ENCODE measurements around the gene ARRB2. TPM values are rescaled to one million over a fixed set of nuclear protein-coding genes. Genes with fewer than 3 reads are reported as not detected.

Gene ARRB2
- total and polyA plus RNA-seq, 2 of the 4 experiments (the other 2 are of a cell fraction) = 3.9 to 10.6 TPM

GRCh38 chr17:4706121-4706520 is 4.3 kb upstream of the ARRB2 start:
- WGBS, 2 experiments (ENCODE audit: extremely low coverage in 2 of 2, insufficient read length in 1 of 2) = 78% methylated on average over 4 of the region's 7 CpGs; no CpG with 5 or more reads in 1 of the 2 experiments
- H4K8ac ChIP-seq (ENCODE audit: low read depth in 2 of 2, low read length in 2 of 2) = no peak overlapping the region

More at GRCh38 chr17:4706121-4706520, 4.3 kb upstream of the ARRB2 start:
- TF ChIP-seq NFE2L2 (IDR thresholded peaks at IDR 0.05; ENCODE audit: low read depth, low read length) = no peak
- no peak for TF ChIP-seq CHD1 (IDR thresholded peaks at IDR 0.05; ENCODE audit: low read depth, low read length)
- TF ChIP-seq CTCF (conservative IDR thresholded peaks at IDR 0.05; ENCODE audit: low read depth, low read length) = no peak
- no peak for TF ChIP-seq MAFK (IDR thresholded peaks at IDR 0.05; ENCODE audit: low read depth, low read length)
- TF ChIP-seq RCOR1 (IDR thresholded peaks at IDR 0.05; ENCODE audit: insufficient replicate concordance, low read length) = no peak
- no peak for TF ChIP-seq SMC3 (IDR thresholded peaks at IDR 0.05; ENCODE audit: low read depth, low read length)
- no peak for TF ChIP-seq MAZ (IDR thresholded peaks at IDR 0.05; ENCODE audit: borderline replicate concordance, low read depth, low read length)
- H2AFZ ChIP-seq (replicated peaks; ENCODE audit: low read length, poor library complexity) = no peak overlapping the region
- H3K9me3 ChIP-seq (ENCODE audit: control insufficient read depth, insufficient read depth, low read length) = no peaks in the 10 kb centered on the region
- peak overlapping the region; percentile 57 for H2AK9ac ChIP-seq (replicated peaks; ENCODE audit: low read depth, low read length, poor library complexity)
- no peak overlapping the region for H4K5ac ChIP-seq (ENCODE audit: low read depth, low read length)
- peaks cover 4% of the 10 kb centered on the region; the same call in 1 of the 2 replicates for H4K20me1 ChIP-seq (ENCODE audit: insufficient read depth, low read length)
- no peak overlapping the region for H3K27ac ChIP-seq (ENCODE audit: insufficient read depth, low read length)
- H3K4me3 ChIP-seq (ENCODE audit: insufficient read depth, low read depth, low read length) = no peak overlapping the region
- H3K18ac ChIP-seq (ENCODE audit: low read depth, low read length) = no peak overlapping the region
- peak overlapping the region; percentile 39; the same call in 1 of the 2 replicates for H2AK5ac ChIP-seq (ENCODE audit: low read depth, low read length)
- no peak overlapping the region for H3K23ac ChIP-seq (ENCODE audit: low read depth, low read length)
- H3K4me1 ChIP-seq (ENCODE audit: control insufficient read depth, insufficient read depth, low read length) = peaks cover 10% of the 10 kb centered on the region
- peaks cover 15 to 36% of the 10 kb centered on the region in 2 experiments for H3K79me1 ChIP-seq (ENCODE audit: low read depth in 1 of 2, low read length in 2 of 2)
- in situ Hi-C loops (cut with MboI; ENCODE audit: low sequenced_read_pairs) = no loop called here
- H4K91ac ChIP-seq (ENCODE audit: insufficient read depth, low read depth, low read length) = no peak overlapping the region
- no peak overlapping the region for H3K4me2 ChIP-seq (ENCODE audit: low read depth, low read length)
- dilution Hi-C loops (cut with HindIII; ENCODE audit: low sequenced_read_pairs, unreplicated experiment) = no loop called here
- peak overlapping the region; percentile 15; the same call in 1 of the 2 replicates for H3K4ac ChIP-seq (ENCODE audit: low read depth, low read length)
- peak overlapping the region; percentile 59; the same call in 1 of the 2 replicates for H2BK120ac ChIP-seq (ENCODE audit: low read depth, low read length)
- POLR2A ChIA-PET (ENCODE audit: unreplicated experiment) = no interaction called here
- H3K14ac ChIP-seq (replicated peaks; ENCODE audit: low read depth, low read length) = no peak overlapping the region
- H3K27me3 ChIP-seq (ENCODE audit: control insufficient read depth, insufficient read depth, low read length) = no peaks in the 10 kb centered on the region
- no peak overlapping the region for H2BK15ac ChIP-seq (ENCODE audit: low read depth, low read length)
- ATAC-seq (ENCODE audit: low read depth) (no peak), DNase-seq (peak; percentile 78)
- H3K56ac ChIP-seq (ENCODE audit: extremely low read depth, insufficient read depth, low read length) = no peak overlapping the region
- no peaks in the 10 kb centered on the region for H3K36me3 ChIP-seq (ENCODE audit: control insufficient read depth, insufficient read depth, low read length)
- no peak overlapping the region for H2BK20ac ChIP-seq (ENCODE audit: low read depth, low read length)
- H3K9me1 ChIP-seq (ENCODE audit: insufficient read depth, low read length) = peaks cover 9% of the 10 kb centered on the region
- intact Hi-C loops (cut with micrococcal nuclease) = no loop called here
- H3K9ac ChIP-seq (ENCODE audit: low read depth, low read length) = no peak overlapping the region
- CTCF ChIA-PET = no interaction called here
- BruUV-seq (replicated peaks) = no TSS peak
- H2BK5ac ChIP-seq (ENCODE audit: low read depth, low read length, poor library complexity, severe bottlenecking) = no peak overlapping the region
